ENCODE measurements around the gene GDE1. TPM values are rescaled to one million over a fixed set of nuclear protein-coding genes. Genes with fewer than 3 reads are reported as not detected.
A peak's percentile ranks its signal among the peaks of the same experiment; 100 is the strongest.

GDE1 gene, protein sequence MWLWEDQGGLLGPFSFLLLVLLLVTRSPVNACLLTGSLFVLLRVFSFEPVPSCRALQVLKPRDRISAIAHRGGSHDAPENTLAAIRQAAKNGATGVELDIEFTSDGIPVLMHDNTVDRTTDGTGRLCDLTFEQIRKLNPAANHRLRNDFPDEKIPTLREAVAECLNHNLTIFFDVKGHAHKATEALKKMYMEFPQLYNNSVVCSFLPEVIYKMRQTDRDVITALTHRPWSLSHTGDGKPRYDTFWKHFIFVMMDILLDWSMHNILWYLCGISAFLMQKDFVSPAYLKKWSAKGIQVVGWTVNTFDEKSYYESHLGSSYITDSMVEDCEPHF
- total RNA-seq (2011; cell fraction: chromatin; rRNA removed; ENCODE audit: low replicate concordance), result 21.1 and 36.6 TPM in 2 replicates
- total RNA-seq (2011; cell fraction: nucleolus; rRNA removed), result 20.9 and 25.5 TPM in 2 replicates
- total RNA-seq (2011; cell fraction: nucleoplasm; rRNA removed), result 31.8 and 53.7 TPM in 2 replicates
- total RNA-seq (2014; rRNA removed), result 22.3 and 25.5 TPM in 2 replicates
- total RNA-seq (2014; rRNA removed; fragmentation: Illumina TruSeq; extraction: Trizol), result 36.5 and 40.5 TPM in 2 replicates
- 18.2 and 20.8 TPM in 2 replicates for total RNA-seq (2015; rRNA removed; fragmentation: Illumina TruSeq; extraction: Trizol)
- total RNA-seq (2021), result 34.0 and 36.6 TPM in 2 replicates
- 27.6 and 33.5 TPM in 2 replicates for polyA plus RNA-seq (2011; rRNA removed)
- 20.2 and 25.3 TPM in 2 replicates for polyA plus RNA-seq (2011; cell fraction: cytosol; rRNA removed)
- polyA plus RNA-seq (2011; cell fraction: nucleus; rRNA removed), result 7.0 and 10.0 TPM in 2 replicates
- polyA plus RNA-seq (2012), result 31.1 and 35.2 TPM in 2 replicates
- 32.5 and 35.5 TPM in 2 replicates for polyA plus RNA-seq (2014; fragmentation: Illumina TruSeq; extraction: Trizol)
- 10 to 100 TPM; 18.8 to 21.7 TPM for polyA plus RNA-seq (2014; fragmentation: Nextera tagmentation; extraction: Ambion mirVana)
- 21.7 and 26.4 TPM in 2 replicates for polyA plus RNA-seq (2014; rRNA removed)
- 30.4 and 32.6 TPM in 2 replicates for polyA minus RNA-seq (2011; rRNA and poly(A)+ RNA removed)
- 13.1 and 13.2 TPM in 2 replicates for polyA minus RNA-seq (2011; cell fraction: cytosol; rRNA and poly(A)+ RNA removed)
- 6.9 and 16.7 TPM in 2 replicates for polyA minus RNA-seq (2011; cell fraction: nucleus; rRNA and poly(A)+ RNA removed)
- percentile 69 among the genes with signal in this experiment for Bru-seq, nascent RNA
- BruChase-seq, experiment 1, labeled RNA remaining after a 2-hour chase, result percentile 70 among the genes with signal in this experiment
- BruChase-seq, experiment 2, labeled RNA remaining after a 6-hour chase, result percentile 72 among the genes with signal in this experiment
- long read RNA-seq, experiment 1, transcript GDE1-201 (6 exons, 2,958 nt), result major isoform, 104 of 149 reads
- long read RNA-seq, experiment 1, transcript GDE1-203 (6 exons, 2,238 nt), result minor isoform, 26 of 149 reads
- long read RNA-seq, experiment 1, partial matches to known transcripts, result 1 of 149 reads
- long read RNA-seq, experiment 1, other reads (novel, unspliced or antisense), result 18 of 149 reads
- long read RNA-seq, experiment 2, transcript GDE1-201 (6 exons, 2,958 nt), result major isoform, 38 of 58 reads
- long read RNA-seq, experiment 2, partial matches to known transcripts, result 14 of 58 reads
- long read RNA-seq, experiment 2, other reads (novel, unspliced or antisense), result 0 of 58 reads
- long read RNA-seq, experiment 3, transcript GDE1-203 (6 exons, 2,238 nt), result minor isoform, 8 of 56 reads
- long read RNA-seq, experiment 3, transcript GDE1-201 (6 exons, 2,958 nt), result major isoform, 40 of 56 reads
- long read RNA-seq, experiment 3, partial matches to known transcripts, result 1 of 56 reads
- long read RNA-seq, experiment 3, other reads (novel, unspliced or antisense), result 7 of 56 reads

DNA sequence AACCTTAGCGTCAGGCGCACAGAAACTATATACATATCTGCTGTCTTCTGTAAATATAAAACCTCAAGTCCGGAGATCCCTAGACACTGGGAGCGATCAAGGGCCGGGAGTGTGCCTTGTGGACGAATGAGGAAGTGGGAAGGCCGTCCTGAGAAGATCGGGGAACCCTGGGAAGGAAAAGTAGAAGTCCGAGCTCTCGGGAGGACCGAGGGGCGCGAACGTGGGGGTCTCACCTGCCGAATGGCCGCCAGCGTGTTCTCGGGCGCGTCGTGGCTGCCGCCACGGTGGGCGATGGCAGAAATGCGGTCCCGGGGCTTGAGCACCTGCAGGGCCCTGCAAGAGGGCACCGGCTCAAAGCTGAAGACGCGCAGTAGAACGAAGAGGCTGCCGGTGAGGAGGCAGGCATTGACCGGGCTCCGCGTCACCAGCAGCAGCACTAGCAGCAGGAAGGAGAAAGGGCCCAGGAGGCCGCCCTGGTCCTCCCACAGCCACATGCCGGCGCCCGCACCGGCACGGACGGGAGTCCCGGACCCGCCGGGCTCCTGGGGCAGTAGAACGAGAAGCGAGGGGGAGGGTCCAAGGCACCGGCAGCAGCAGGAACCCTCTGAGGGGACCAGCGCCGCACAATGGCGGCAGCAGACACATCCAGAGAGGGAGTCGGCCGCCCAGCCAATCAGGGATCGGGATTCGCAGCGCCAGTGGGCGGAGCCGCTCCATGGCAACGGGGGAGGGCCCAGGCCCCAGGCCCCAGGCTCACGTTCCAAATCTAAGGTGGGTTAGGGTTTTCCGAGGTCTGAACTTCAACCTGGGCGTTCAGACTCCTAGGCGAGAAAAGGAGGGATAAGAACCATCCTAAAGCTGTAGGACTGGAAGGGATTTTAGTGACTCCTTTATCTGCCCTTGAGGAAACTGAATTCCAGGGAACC lies at the start of gene GDE1:
TSS of gene GDE1 (minus strand) at position 628 of the 926 bp plus-strand sequence. CDS start at position 494, 134 bp downstream.
- in situ Hi-C loops (cut with MboI), result no loop called here
- under 1% methylated on average over 46 of the region's 62 CpGs for WGBS (ENCODE audit: insufficient coverage, low coverage, missing lambda C conversion rate)
- POLR2A ChIA-PET, result interaction anchor here (0.6 to 1.3 kb wide), 3 partner anchors 16 to 342 kb away, joined by 3 to 4 read pairs (median 4); partner anchors contain the start of gene VPS35L
- TF ChIP-seq L3MBTL2 (IDR thresholded peaks at IDR 0.05) (peak; percentile 65; the same call in 1 of the 2 replicates), TBL1XR1 (IDR thresholded peaks at IDR 0.05; ENCODE audit: low read length in 2 of 2) (peak in 1 of 2 experiments; percentile 14; a peak in 1 of 4 replicates), NEUROD1 (IDR thresholded peaks at IDR 0.05; ENCODE audit: borderline replicate concordance, low read depth, low read length, partially characterized antibody) (peak; percentile 41), RBM25 (IDR thresholded peaks at IDR 0.05; ENCODE audit: low read depth, low read length, severe bottlenecking) (peak; percentile 65), NONO (IDR thresholded peaks at IDR 0.05; ENCODE audit: low read depth in 2 of 2, low read length in 1 of 2) (0 out of 4 replicates have a peak, but pooled peaks of 1 of the 2 experiments have one; percentile 7), ERF (CRISPR knock-in tag; IDR thresholded peaks at IDR 0.05) (0 out of 2 replicates have a peak, but pooled peaks have one; percentile 15), BHLHE40 (IDR thresholded peaks at IDR 0.05; ENCODE audit: low read length) (peak; percentile 76), NFRKB (IDR thresholded peaks at IDR 0.05; ENCODE audit: low read depth) (peak; percentile 61; the same call in 1 of the 2 replicates), E2F6 (IDR thresholded peaks at IDR 0.05; ENCODE audit: borderline replicate concordance in 1 of 2, extremely low read depth in 1 of 2, insufficient read depth in 1 of 2, insufficient read length in 1 of 2, low read depth in 1 of 2, low read length in 1 of 2, poor library complexity in 1 of 2, severe bottlenecking in 1 of 2) (peak in 1 of 2 experiments; percentile 71), CREB1 (IDR thresholded peaks at IDR 0.05) (no peak), CREB1 (CRISPR knock-in tag; IDR thresholded peaks at IDR 0.05) (peak; percentile 71)

More for the DNA sequence above, at the start of gene GDE1:
- Histone ChIP-seq H3K4me2 (ENCODE audit: insufficient read depth, low read length) (peak within 1 kb of the TSS; percentile 86), H4K20me1 (replicated peaks; ENCODE audit: control insufficient read depth, insufficient read depth, low read length) (no peaks in the 10 kb centered on the region), H2AFZ (ENCODE audit: low read depth, low read length) (peak within 1 kb of the TSS; percentile 86), H3K4me3 (peak within 1 kb of the TSS; percentile 73), H3K27ac (ENCODE audit: extremely low read depth, low read depth, low read length) (peak within 1 kb of the TSS; percentile 84), H3K79me2 (ENCODE audit: control insufficient read depth, insufficient read depth, low read length) (peaks cover 64% of the 10 kb centered on the region), H3K9ac (ENCODE audit: insufficient read depth in 1 of 2, low read depth in 2 of 2, low read length in 2 of 2) (peak within 1 kb of the TSS; percentile 75 to 94), H3K4me1 (replicated peaks in 1 of 2; ENCODE audit: control insufficient read depth in 2 of 2, insufficient read depth in 2 of 2, low read length in 2 of 2) (peaks cover 27 to 50% of the 10 kb centered on the region in 2 experiments; a peak in 4 of 5 replicates), H3K9me3 (replicated peaks; ENCODE audit: control insufficient read depth, insufficient read depth, low read depth, low read length) (no peaks in the 10 kb centered on the region), H3K9me1 (ENCODE audit: control insufficient read depth, insufficient read depth, low read length) (no peaks in the 10 kb centered on the region), H3K36me3 (ENCODE audit: control insufficient read depth, insufficient read depth, low read length) (peaks cover 12% of the 10 kb centered on the region), H3K27me3 (ENCODE audit: control insufficient read depth in 2 of 2, insufficient read depth in 2 of 2, low read length in 2 of 2) (no peaks in the 10 kb centered on the region)
- ATAC-seq, result peak; percentile 87
- CTCF ChIA-PET (ENCODE audit: low intra/inter-chr PET ratio), result no interaction called here
- FAIRE-seq, result peak; percentile 65
- intact Hi-C loops (cut with micrococcal nuclease), result loop anchor here (5.0 to 10.0 kb wide), 2 partner anchors 127 to 1151 kb away; no protein-coding TSS in a partner anchor
- DNase-seq (ENCODE audit: extremely low read depth in 1 of 4, low spot score in 3 of 4), result peak; percentile 94 to 98 (median 97)
- no TSS peak for BruUV-seq (replicated peaks)
